Testis (tissue), 2 donors: ENCODE data around the gene ID1.

Source experiments
- POLR2A ChIP-seq: fragments of 450-650 bp; IDR thresholded peaks from one replicate; pipeline ENCODE4 v1.6.1; 2017; ENCODE audit warnings: antibody characterized with exemption, mild to moderate bottlenecking, moderate library complexity
- TF ChIP-seq, protein P1 (sequence below), 3 experiments: fragments of 450-650 bp in 2 of 3; fragments of 200-600 bp in 1 of 3; sonication (generic) in 1 of 3; IDR thresholded peaks; one replicate each; pipeline ENCODE4 v1.5.1; 2016 to 2019; ENCODE audit warnings: antibody characterized with exemption in 3 of 3, mild to moderate bottlenecking in 2 of 3, moderate library complexity in 1 of 3

DNA sequence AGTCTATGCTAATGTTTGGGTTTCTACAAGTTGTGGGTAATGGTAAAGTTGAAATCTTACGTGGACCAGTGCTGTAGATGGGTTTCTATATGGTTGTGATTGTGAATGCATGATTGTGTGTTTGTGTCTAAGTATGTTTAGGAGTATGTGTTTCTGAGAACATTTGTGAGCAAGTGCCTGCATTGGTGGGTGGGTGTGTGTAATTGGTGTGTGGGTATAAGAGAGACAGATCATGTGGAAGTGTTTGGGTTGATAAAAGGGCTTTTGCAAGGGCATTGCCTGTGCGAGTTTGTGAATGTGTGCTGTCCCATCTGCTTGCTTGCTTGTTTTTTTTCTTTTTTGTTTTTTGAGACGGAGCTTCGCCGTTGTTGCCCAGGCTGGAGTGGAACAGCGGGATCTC is 25.8 kb upstream of the ID1 start:
- TF ChIP-seq, protein P1, sequence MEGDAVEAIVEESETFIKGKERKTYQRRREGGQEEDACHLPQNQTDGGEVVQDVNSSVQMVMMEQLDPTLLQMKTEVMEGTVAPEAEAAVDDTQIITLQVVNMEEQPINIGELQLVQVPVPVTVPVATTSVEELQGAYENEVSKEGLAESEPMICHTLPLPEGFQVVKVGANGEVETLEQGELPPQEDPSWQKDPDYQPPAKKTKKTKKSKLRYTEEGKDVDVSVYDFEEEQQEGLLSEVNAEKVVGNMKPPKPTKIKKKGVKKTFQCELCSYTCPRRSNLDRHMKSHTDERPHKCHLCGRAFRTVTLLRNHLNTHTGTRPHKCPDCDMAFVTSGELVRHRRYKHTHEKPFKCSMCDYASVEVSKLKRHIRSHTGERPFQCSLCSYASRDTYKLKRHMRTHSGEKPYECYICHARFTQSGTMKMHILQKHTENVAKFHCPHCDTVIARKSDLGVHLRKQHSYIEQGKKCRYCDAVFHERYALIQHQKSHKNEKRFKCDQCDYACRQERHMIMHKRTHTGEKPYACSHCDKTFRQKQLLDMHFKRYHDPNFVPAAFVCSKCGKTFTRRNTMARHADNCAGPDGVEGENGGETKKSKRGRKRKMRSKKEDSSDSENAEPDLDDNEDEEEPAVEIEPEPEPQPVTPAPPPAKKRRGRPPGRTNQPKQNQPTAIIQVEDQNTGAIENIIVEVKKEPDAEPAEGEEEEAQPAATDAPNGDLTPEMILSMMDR (IDR thresholded peaks at IDR 0.05) = no peak
- no peak for TF ChIP-seq POLR2A
